GM12873 (cell line): ENCODE results near the gene ZNF616.

Experiments
- TF ChIP-seq, protein P1 (sequence below): IDR thresholded peaks from 2 replicates; pipeline ENCODE4 v1.5.1; 2012; ENCODE audit warnings: low read depth, mild to moderate bottlenecking, moderate library complexity, low read length, control low read depth; ENCODE audit not compliant: insufficient read depth; ENCODE audit errors: missing control alignments

Gene ZNF616

DNA sequence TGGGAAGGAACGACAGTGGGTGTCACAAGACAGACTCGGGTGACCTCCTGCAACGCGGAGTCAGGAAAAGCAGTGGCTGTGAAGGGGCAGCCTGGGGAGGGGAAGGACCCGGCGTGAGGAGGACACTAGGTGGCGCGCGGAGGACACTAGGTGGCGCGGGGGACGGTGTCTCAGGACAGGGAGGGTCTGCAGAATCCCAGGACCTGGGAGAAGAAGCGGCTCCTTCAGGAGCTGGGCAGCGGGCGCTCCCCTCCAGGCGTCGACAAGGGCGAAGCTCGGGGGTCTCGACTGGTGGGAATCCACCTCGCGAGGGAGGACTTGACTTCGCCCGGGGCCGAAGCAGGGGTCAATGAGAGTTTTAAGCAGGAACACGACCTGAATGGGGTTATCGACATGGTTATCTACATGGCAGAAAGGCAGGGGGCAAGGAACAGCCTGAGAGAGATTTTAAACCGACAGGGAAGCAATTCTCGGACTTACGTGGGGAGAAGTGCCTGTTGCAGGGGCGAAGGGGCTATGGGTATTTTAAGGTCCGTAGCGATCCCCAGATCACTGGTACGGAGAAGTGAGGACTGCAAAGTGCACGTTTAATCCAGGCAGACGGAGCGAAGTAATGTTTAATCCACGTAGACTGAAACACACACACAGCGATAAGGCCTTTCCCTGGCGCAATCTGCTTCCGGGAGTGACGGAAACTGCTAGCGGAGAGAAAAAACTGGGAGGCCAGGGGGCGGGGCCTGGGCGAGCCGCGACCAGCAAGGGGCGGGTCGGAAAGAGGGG is at the start of gene ZNF616:
Gene ZNF616 (minus strand): TSS at position 687 of the 780 bp plus-strand sequence. CDS start 9,426 bp downstream, outside the sequence.
- TF ChIP-seq, protein P1, sequence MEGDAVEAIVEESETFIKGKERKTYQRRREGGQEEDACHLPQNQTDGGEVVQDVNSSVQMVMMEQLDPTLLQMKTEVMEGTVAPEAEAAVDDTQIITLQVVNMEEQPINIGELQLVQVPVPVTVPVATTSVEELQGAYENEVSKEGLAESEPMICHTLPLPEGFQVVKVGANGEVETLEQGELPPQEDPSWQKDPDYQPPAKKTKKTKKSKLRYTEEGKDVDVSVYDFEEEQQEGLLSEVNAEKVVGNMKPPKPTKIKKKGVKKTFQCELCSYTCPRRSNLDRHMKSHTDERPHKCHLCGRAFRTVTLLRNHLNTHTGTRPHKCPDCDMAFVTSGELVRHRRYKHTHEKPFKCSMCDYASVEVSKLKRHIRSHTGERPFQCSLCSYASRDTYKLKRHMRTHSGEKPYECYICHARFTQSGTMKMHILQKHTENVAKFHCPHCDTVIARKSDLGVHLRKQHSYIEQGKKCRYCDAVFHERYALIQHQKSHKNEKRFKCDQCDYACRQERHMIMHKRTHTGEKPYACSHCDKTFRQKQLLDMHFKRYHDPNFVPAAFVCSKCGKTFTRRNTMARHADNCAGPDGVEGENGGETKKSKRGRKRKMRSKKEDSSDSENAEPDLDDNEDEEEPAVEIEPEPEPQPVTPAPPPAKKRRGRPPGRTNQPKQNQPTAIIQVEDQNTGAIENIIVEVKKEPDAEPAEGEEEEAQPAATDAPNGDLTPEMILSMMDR, result peak; percentile 77

GRCh38 chr19:52188822-52189734 is 49.3 kb upstream of the ZNF616 start:
- TF ChIP-seq, protein P1, result no peak

- TF ChIP-seq, protein P1, result no peak
Observed at GRCh38 chr19:52187407-52187806, 47.7 kb upstream of the ZNF616 start.

DNA sequence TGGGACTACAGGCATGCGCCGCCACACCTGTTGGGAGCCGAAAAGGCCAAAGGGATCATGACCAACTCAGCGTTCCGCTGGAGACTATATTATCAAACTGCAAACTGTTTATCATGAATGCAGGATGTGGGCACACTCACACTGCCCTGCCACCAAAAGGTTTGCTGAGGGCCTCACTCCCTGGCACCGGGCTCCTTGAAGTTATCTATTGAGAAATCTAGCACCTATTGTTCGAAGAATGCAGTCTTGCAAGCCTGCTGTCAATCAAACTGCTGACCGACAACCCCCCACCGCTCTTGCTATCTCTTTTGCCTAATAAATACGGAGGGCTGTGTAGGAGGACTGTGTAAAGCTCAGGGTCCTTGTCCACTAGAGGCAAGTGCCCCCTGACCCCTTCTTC is 36.8 kb upstream of the ZNF616 start:
- TF ChIP-seq, protein P1, result no peak

GRCh38 chr19:52172347-52172746 is 32.6 kb upstream of the ZNF616 start:
- TF ChIP-seq, protein P1, result no peak

DNA sequence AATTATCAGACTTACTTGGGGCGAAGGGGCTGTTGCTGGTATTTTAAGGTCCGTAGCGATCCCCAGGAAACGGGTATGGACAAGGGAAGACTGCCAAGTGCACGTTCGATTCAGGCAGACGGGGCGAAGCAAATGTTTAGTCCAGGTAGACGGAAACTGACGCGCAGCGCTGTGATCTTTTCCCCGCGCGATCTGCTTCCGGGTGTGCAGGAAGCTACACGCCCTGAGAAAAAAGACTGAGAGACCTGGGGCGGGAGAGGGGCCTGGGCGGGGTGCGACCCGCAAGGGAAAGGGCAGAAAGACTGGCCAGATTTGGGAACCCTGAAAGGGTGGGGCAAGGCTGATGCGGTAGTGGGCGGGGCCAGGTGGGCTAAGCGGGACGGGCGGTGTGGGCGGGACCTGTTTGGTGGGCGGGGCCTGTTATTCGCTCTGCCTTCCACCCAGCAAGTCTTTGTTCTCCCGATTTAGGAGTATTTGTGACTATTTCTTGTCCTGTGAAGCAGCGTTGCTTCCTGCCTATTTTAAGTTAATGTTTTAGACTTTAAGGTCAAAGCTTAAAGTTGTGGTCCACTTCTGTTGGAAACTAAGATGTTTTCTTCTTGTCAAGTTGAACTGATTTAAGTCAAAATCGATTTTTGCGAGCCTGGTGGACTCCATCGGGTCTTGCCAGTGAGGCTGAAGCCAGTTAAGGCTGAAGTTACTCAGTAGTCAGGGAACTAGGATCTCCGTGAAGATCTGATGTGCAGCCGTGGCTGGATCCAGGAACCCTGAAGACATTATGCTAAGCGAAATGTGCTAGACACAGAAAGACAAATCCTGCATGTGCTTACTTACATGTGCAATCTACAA is 31.8 kb upstream of the ZNF616 start, which contains the start of gene ZNF836:
Gene ZNF836 (minus strand): TSS at position 301 of the 849 bp plus-strand sequence. CDS start 3,549 bp downstream, outside the sequence.
- TF ChIP-seq, protein P1, result no peak
